Panc1 (cell line): ENCODE measurements around the gene TMPRSS3.

Source experiments
- CTCF ChIP-seq: fragments of 450-650 bp; IDR thresholded peaks from 2 replicates; pipeline ENCODE4 v1.5.1; 2017; ENCODE audit warnings: mild to moderate bottlenecking
- POLR2AphosphoS5 ChIP-seq: IDR thresholded peaks from 2 replicates; pipeline ENCODE4 v1.6.1; 2012; ENCODE audit warnings: mild to moderate bottlenecking, low read depth, low read length, moderate library complexity
- SIN3A ChIP-seq: IDR thresholded peaks from 2 replicates; pipeline ENCODE4 v1.6.1; 2012; ENCODE audit warnings: low read depth, mild to moderate bottlenecking, low read length, moderate library complexity, borderline replicate concordance; ENCODE audit not compliant: insufficient read depth
- TF ChIP-seq, protein P1 (sequence below), 2 experiments: IDR thresholded peaks; 2 replicates each; pipeline ENCODE4 v1.6.1; 2011 to 2012; ENCODE audit warnings: low read depth in 2 of 2, control low read depth in 1 of 2, low read length in 1 of 2, mild to moderate bottlenecking in 1 of 2, moderate library complexity in 1 of 2; ENCODE audit not compliant: insufficient read depth in 1 of 2

- TF ChIP-seq CTCF (no peak), POLR2AphosphoS5 (no peak), SIN3A (no peak)
- TF ChIP-seq, protein P1, sequence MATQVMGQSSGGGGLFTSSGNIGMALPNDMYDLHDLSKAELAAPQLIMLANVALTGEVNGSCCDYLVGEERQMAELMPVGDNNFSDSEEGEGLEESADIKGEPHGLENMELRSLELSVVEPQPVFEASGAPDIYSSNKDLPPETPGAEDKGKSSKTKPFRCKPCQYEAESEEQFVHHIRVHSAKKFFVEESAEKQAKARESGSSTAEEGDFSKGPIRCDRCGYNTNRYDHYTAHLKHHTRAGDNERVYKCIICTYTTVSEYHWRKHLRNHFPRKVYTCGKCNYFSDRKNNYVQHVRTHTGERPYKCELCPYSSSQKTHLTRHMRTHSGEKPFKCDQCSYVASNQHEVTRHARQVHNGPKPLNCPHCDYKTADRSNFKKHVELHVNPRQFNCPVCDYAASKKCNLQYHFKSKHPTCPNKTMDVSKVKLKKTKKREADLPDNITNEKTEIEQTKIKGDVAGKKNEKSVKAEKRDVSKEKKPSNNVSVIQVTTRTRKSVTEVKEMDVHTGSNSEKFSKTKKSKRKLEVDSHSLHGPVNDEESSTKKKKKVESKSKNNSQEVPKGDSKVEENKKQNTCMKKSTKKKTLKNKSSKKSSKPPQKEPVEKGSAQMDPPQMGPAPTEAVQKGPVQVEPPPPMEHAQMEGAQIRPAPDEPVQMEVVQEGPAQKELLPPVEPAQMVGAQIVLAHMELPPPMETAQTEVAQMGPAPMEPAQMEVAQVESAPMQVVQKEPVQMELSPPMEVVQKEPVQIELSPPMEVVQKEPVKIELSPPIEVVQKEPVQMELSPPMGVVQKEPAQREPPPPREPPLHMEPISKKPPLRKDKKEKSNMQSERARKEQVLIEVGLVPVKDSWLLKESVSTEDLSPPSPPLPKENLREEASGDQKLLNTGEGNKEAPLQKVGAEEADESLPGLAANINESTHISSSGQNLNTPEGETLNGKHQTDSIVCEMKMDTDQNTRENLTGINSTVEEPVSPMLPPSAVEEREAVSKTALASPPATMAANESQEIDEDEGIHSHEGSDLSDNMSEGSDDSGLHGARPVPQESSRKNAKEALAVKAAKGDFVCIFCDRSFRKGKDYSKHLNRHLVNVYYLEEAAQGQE (IDR thresholded peaks at IDR 0.05; ENCODE audit: insufficient read depth in 1 of 2, low read depth in 2 of 2, low read length in 1 of 2) = no peak
Observed at GRCh38 chr21:42425591-42425990, 29.7 kb upstream of the TMPRSS3 start.
